Measurements from ENCODE around the gene MSI2.

MSI2 gene

GRCh38 chr17:57420734-57421717, 164.7 kb downstream of the MSI2 start:
- peak; percentile 82 for DNase-seq

GRCh38 chr17:57422574-57423164, 166.3 kb downstream of the MSI2 start:
- DNase-seq: no peak

- DNase-seq: no peak
Measured at GRCh38 chr17:57423541-57423940, 167.2 kb downstream of the MSI2 start.

GRCh38 chr17:57424273-57424672, 167.9 kb downstream of the MSI2 start:
- no peak for DNase-seq

GRCh38 chr17:57424777-57425188, 168.5 kb downstream of the MSI2 start:
- DNase-seq: no peak

GRCh38 chr17:57425431-57425830, 169.1 kb downstream of the MSI2 start:
- no peak for DNase-seq

GRCh38 chr17:57425903-57426880, 169.9 kb downstream of the MSI2 start:
- DNase-seq: no peak

GRCh38 chr17:57429966-57430365, 173.6 kb downstream of the MSI2 start:
- DNase-seq: no peak

GRCh38 chr17:57431415-57431814, 175.1 kb downstream of the MSI2 start:
- DNase-seq: no peak

GRCh38 chr17:57432507-57433277, 176.4 kb downstream of the MSI2 start:
- no peak for DNase-seq

- peak; percentile 81 for DNase-seq
Measured at GRCh38 chr17:57433452-57433851, 177.1 kb downstream of the MSI2 start.

- no peak for DNase-seq
Measured at GRCh38 chr17:57434361-57434760, 178.0 kb downstream of the MSI2 start.

GRCh38 chr17:57436565-57436964, 180.2 kb downstream of the MSI2 start:
- DNase-seq: no peak

GRCh38 chr17:57438066-57438731, 181.9 kb downstream of the MSI2 start:
- DNase-seq: no peak

GRCh38 chr17:57439651-57440050, 183.3 kb downstream of the MSI2 start:
- no peak for DNase-seq

- DNase-seq: peak; percentile 90
Measured at GRCh38 chr17:57440522-57441269, 184.4 kb downstream of the MSI2 start.

GRCh38 chr17:57441270-57441600, 184.9 kb downstream of the MSI2 start:
- DNase-seq: no peak

GRCh38 chr17:57442401-57442823, 186.1 kb downstream of the MSI2 start:
- no peak for DNase-seq

GRCh38 chr17:57442914-57443571, 186.7 kb downstream of the MSI2 start:
- DNase-seq: no peak

- no peak for DNase-seq
Measured at GRCh38 chr17:57443781-57444180, 187.5 kb downstream of the MSI2 start.
